Tibial nerve (tissue), 4 donors: ENCODE data around the gene NUP210. TPM values are rescaled to one million over a fixed set of nuclear protein-coding genes. Genes with fewer than 3 reads are reported as not detected.

ENCODE experiments used
- DNase-seq, 2 donors: peaks; one replicate each; pipeline ENCODE4 v3.0.0-alpha.2; 2019; ENCODE audit warnings: low spot score in 2 of 2
- H3K27ac ChIP-seq, 4 donors: fragments of 200-600 bp; sonication (generic) in 3 of 4; one replicate each; pipeline ENCODE4 v1.5.1; 2017 to 2019; ENCODE audit warnings: mild to moderate bottlenecking in 1 of 4
- H3K27me3 ChIP-seq, 2 donors: fragments of 200-600 bp; sonication (generic) in 1 of 2; one replicate each; pipeline versions ENCODE4 v1.5.1 to v1.6.0; 2017 to 2019
- H3K36me3 ChIP-seq, 3 donors: fragments of 200-600 bp; sonication (generic); one replicate each; pipeline ENCODE4 v1.5.1; 2018 to 2019
- H3K4me1 ChIP-seq, 4 donors: fragments of 200-600 bp; sonication (generic) in 3 of 4; one replicate each; pipeline ENCODE4 v1.5.1; 2017 to 2019
- H3K4me3 ChIP-seq, 4 donors: fragments of 200-600 bp; sonication (generic) in 3 of 4; one replicate each; pipeline ENCODE4 v1.5.1; 2017 to 2019; ENCODE audit warnings: mild to moderate bottlenecking in 1 of 4, moderate library complexity in 1 of 4
- H3K9me3 ChIP-seq, 4 donors: fragments of 200-600 bp; sonication (generic) in 3 of 4; one replicate each; pipeline ENCODE4 v1.5.1; 2017 to 2019
- CTCF ChIP-seq, 5 experiments: fragments of 200-600 bp in 3 of 5; fragments of 450-650 bp in 2 of 5; sonication (generic) in 3 of 5; IDR thresholded peaks; one replicate each; pipeline ENCODE4 v1.5.1; 2016 to 2019; ENCODE audit warnings: antibody characterized with exemption in 5 of 5, mild to moderate bottlenecking in 3 of 5, moderate library complexity in 2 of 5
- EP300 ChIP-seq, 2 donors: sonication (generic); formaldehyde crosslinking; IDR thresholded peaks; one replicate each; pipeline ENCODE4 v1.6.1; 2017; ENCODE audit warnings: antibody characterized with exemption in 2 of 2, mild to moderate bottlenecking in 1 of 2
- POLR2A ChIP-seq, 2 donors: fragments of 450-650 bp; IDR thresholded peaks; one replicate each; pipeline ENCODE4 v1.6.1; 2017; ENCODE audit warnings: antibody characterized with exemption in 2 of 2, mild to moderate bottlenecking in 2 of 2, moderate library complexity in 2 of 2
- WGBS, 2 donors: methylation state at CpG; one replicate each; pipeline ENCODE4 v1.1.5; 2018; 5-methylcytosine and 5-hydroxymethylcytosine counted together
- total RNA-seq, 4 donors: library from RNA; depleted of rRNA; stranded (reverse); fragments of >200 nt; gene quantifications; one replicate each; pipeline ENCODE4 v1.1.0, GENCODE V29; 2016

NUP210 gene
- total RNA-seq, 4 donors from 2014 or later = 1.3 to 9.3 (median 2.0) TPM

DNA sequence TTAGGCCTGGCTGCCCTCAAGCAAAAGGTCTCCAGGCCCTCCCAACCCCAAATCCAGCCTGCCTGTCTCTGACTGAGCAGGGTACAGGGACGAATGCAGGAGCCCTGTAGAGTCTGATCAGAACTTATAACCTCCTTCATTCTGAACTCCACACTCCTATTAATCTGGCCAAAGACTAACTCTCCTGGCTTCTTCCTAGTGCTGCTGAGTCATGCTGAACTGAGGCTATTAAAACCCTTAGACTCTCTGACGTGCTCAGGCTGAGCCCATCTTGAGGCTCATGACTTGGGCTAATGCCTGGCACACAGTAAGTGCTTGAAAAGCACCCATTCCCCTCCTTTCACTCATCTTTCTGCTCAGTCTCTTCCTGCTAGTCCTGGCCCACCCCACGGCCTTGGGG is 81.9 kb downstream of the NUP210 start:
- no peak for DNase-seq
- TF ChIP-seq EP300 (IDR thresholded peaks at IDR 0.05) (no peak), POLR2A (IDR thresholded peaks at IDR 0.05) (no peak), CTCF (IDR thresholded peaks at IDR 0.05) (no peak)
- Histone ChIP-seq H3K4me3 (no peak overlapping the region), H3K27me3 (no peaks in the 10 kb centered on the region), H3K36me3 (peaks cover 0 to 69% (median 0%) of the 10 kb centered on the region in 3 donors), H3K9me3 (no peaks in the 10 kb centered on the region), H3K27ac (no peak overlapping the region), H3K4me1 (no peaks in the 10 kb centered on the region)
- WGBS, 2 donors = 89 to 90% methylated on average over 3 of the region's 3 CpGs

DNA sequence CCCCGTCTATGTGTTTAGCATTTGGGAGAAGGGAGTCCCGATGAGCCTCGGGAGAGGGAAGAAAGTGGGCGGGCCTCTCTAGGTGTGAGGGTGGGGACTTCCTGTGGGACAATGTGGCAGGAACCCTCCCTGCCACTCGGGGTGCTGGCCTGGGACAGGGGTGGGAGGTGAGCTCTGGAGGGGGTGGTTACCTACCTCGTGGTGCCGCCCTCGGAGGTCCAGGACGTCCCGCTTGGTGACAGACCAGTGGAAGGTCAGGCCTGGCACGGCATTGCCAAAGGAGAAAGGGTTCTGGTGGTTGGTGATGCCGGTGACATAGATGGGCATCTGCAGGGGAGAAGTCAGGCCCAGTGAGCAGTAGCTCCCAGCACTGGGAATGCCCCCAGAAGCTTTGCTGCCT is 83.5 kb downstream of the NUP210 start:
- Histone ChIP-seq H3K9me3 (no peaks in the 10 kb centered on the region), H3K27ac (no peak overlapping the region), H3K27me3 (no peaks in the 10 kb centered on the region), H3K4me3 (no peak overlapping the region), H3K36me3 (peaks cover 0 to 69% (median 0%) of the 10 kb centered on the region in 3 donors), H3K4me1 (no peaks in the 10 kb centered on the region)
- TF ChIP-seq CTCF (IDR thresholded peaks at IDR 0.05) (no peak), POLR2A (IDR thresholded peaks at IDR 0.05) (no peak), EP300 (IDR thresholded peaks at IDR 0.05) (no peak)
- DNase-seq = no peak
- WGBS, 2 donors = 84 to 93% methylated on average over 11 to 12 of the region's 12 CpGs

GRCh38 chr3:13335503-13335902 is 84.6 kb downstream of the NUP210 start:
- H3K27me3 ChIP-seq = no peaks in the 10 kb centered on the region
- H3K9me3 ChIP-seq = no peaks in the 10 kb centered on the region
- TF ChIP-seq CTCF (IDR thresholded peaks at IDR 0.05) (no peak), EP300 (IDR thresholded peaks at IDR 0.05) (no peak), POLR2A (IDR thresholded peaks at IDR 0.05) (no peak)
- 87 to 92% methylated on average over 16 of the region's 16 CpGs for WGBS, 2 donors
- peaks cover 0 to 67% (median 0%) of the 10 kb centered on the region in 3 donors for H3K36me3 ChIP-seq
- no peak overlapping the region for H3K4me3 ChIP-seq
- no peaks in the 10 kb centered on the region for H3K4me1 ChIP-seq
- no peak overlapping the region for H3K27ac ChIP-seq
- DNase-seq = no peak

GRCh38 chr3:13335059-13335458 is 85.1 kb downstream of the NUP210 start:
- Histone ChIP-seq H3K4me3 (no peak overlapping the region), H3K27ac (no peak overlapping the region), H3K27me3 (no peaks in the 10 kb centered on the region), H3K9me3 (no peaks in the 10 kb centered on the region), H3K4me1 (no peaks in the 10 kb centered on the region), H3K36me3 (peaks cover 0 to 67% (median 0%) of the 10 kb centered on the region in 3 donors)
- no peak for DNase-seq
- no peak for TF ChIP-seq EP300 (IDR thresholded peaks at IDR 0.05)
- no peak for TF ChIP-seq POLR2A (IDR thresholded peaks at IDR 0.05)
- TF ChIP-seq CTCF (IDR thresholded peaks at IDR 0.05) = no peak
- WGBS, 2 donors = 48 to 54% methylated on average over 6 of the region's 6 CpGs

DNA sequence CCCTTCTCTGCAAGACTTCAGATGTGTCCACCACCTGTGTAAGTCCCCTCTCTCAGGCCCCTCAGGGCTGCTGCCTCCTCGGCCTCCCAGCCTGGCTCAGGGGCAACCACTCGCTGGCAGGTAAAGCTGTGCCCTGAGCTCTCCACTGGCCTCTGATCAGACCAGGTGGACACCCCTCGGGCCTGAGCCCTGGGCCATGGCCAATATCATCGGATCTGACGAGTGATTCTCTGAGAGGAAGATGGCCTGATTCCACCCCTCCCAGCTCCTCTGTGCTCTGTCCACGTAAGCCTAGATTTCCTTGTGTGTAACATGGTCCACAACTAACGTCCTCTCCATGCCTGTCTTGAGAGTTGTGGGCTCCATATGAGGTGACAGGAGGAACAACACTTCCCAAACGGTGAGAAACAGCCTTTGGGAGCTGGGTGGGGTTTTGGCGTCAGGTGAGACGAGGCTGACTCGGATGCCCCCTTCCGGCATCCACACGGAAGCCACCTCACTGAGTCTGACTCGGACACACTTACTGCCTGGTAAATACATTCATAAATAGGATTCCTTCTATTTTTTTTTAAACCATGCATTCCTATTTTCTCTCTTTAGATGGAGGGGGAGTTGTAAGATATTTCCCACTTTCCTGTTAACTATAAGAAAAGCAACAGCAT is 86.8 kb downstream of the NUP210 start:
- DNase-seq = no peak
- Histone ChIP-seq H3K4me3 (no peak overlapping the region), H3K27me3 (no peaks in the 10 kb centered on the region), H3K4me1 (no peaks in the 10 kb centered on the region), H3K27ac (no peak overlapping the region), H3K36me3 (peaks cover 0 to 67% (median 0%) of the 10 kb centered on the region in 3 donors), H3K9me3 (no peaks in the 10 kb centered on the region)
- 89 to 90% methylated on average over 14 of the region's 14 CpGs for WGBS, 2 donors
- TF ChIP-seq EP300 (IDR thresholded peaks at IDR 0.05) = no peak
- no peak for TF ChIP-seq CTCF (IDR thresholded peaks at IDR 0.05)
- no peak for TF ChIP-seq POLR2A (IDR thresholded peaks at IDR 0.05)
